B cell (primary cell): ENCODE data around the gene PFN1. TPM values are rescaled to one million over a fixed set of nuclear protein-coding genes. Genes with fewer than 3 reads are reported as not detected.

Experiments
- ATAC-seq: fragments of 200-7000 bp; cut with Tn5 transposase; one replicate; pipeline ENCODE4 v1.10.0; 2021; ENCODE audit warnings: low read depth, mild to moderate bottlenecking, moderate number of reproducible peaks, moderate library complexity
- CTCF ChIA-PET: fragments of 350-600 bp; sonication (Branson Sonifier 250); formaldehyde crosslinking; loops from one replicate; lab custom pipeline; 2021; ENCODE audit warnings: antibody characterized with exemption, inconsistent platforms; lab: Charles Lee
- POLR2A ChIA-PET: fragments of 350-600 bp; sonication (Branson Sonifier 250); formaldehyde crosslinking; loops from one replicate; lab custom pipeline; 2021; ENCODE audit warnings: antibody characterized with exemption; lab: Charles Lee
- DNase-seq: peaks from one replicate; pipeline ENCODE4 v3.0.0; 2013
- H2AFZ ChIP-seq: 2 replicates; pipeline ENCODE4 v1.6.1; 2012; ENCODE audit warnings: mild to moderate bottlenecking, low read depth, low read length; ENCODE audit not compliant: insufficient read depth, poor library complexity, severe bottlenecking
- H3K27ac ChIP-seq, 2 donors: 1 replicate in 1 of 2; 2 replicates in 1 of 2; pipeline ENCODE4 v1.5.1; 2012 to 2013; ENCODE audit warnings: low read length in 2 of 2, mild to moderate bottlenecking in 2 of 2, moderate library complexity in 1 of 2
- H3K27me3 ChIP-seq, 4 experiments: fragments of 200-600 bp in 1 of 4; sonication (generic) in 1 of 4; replicated peaks in 1 of 4; 1 replicate in 2 of 4; 2 replicates in 2 of 4; pipeline versions ENCODE4 v1.6.1 to v1.7.0; 2013 to 2016; ENCODE audit warnings: low read length in 3 of 4, mild to moderate bottlenecking in 2 of 4, mixed read lengths in 1 of 4, moderate library complexity in 1 of 4; ENCODE audit not compliant: insufficient read depth in 4 of 4, control insufficient read depth in 3 of 4; ENCODE audit errors: control extremely low read depth in 1 of 4
- H3K36me3 ChIP-seq, 2 experiments: replicated peaks in 1 of 2; 1 replicate in 1 of 2; 2 replicates in 1 of 2; pipeline versions ENCODE4 v1.6.1 to v1.7.1; 2013; ENCODE audit warnings: low read length in 1 of 2; ENCODE audit not compliant: insufficient read depth in 2 of 2, control insufficient read depth in 1 of 2; ENCODE audit errors: control extremely low read depth in 1 of 2, extremely low read depth in 1 of 2
- H3K4me1 ChIP-seq, 2 donors: fragments of 200-600 bp in 1 of 2; sonication (generic) in 1 of 2; 1 replicate in 1 of 2; 2 replicates in 1 of 2; pipeline versions ENCODE4 v1.5.1 to v1.6.1; 2013 to 2017; ENCODE audit warnings: low read length in 2 of 2; ENCODE audit not compliant: control insufficient read depth in 2 of 2, insufficient read depth in 2 of 2
- H3K4me2 ChIP-seq: replicated peaks from 2 replicates; pipeline ENCODE3; 2012; ENCODE audit warnings: mild to moderate bottlenecking, low read depth, low read length; ENCODE audit not compliant: poor library complexity, severe bottlenecking
- H3K4me3 ChIP-seq, 5 experiments: fragments of 200-600 bp in 1 of 5; sonication (generic) in 1 of 5; 1 replicate in 3 of 5; 2 replicates in 2 of 5; pipeline versions ENCODE4 v1.5.1 to v1.7.0; 2011 to 2016; ENCODE audit warnings: low read length in 4 of 5, mild to moderate bottlenecking in 4 of 5, low read depth in 2 of 5, control low read depth in 1 of 5, moderate library complexity in 1 of 5; ENCODE audit not compliant: insufficient read depth in 1 of 5; ENCODE audit errors: control extremely low read depth in 1 of 5, extremely low read depth in 1 of 5
- H3K79me2 ChIP-seq: fragments of 200-600 bp; sonication (generic); one replicate; pipeline ENCODE4 v1.6.0; 2016; ENCODE audit warnings: low read length; ENCODE audit not compliant: control insufficient read depth, insufficient read depth
- H3K9ac ChIP-seq: fragments of 200-600 bp; sonication (generic); 2 replicates; pipeline ENCODE4 v1.6.1; 2017; ENCODE audit warnings: mild to moderate bottlenecking, low read length, moderate library complexity
- H3K9me3 ChIP-seq, 3 donors: one replicate each; pipeline versions ENCODE4 v1.6.1 to v1.7.1; 2013; ENCODE audit warnings: low read length in 2 of 3; ENCODE audit not compliant: control insufficient read depth in 2 of 3, insufficient read depth in 1 of 3; ENCODE audit errors: control extremely low read depth in 1 of 3
- H4K20me1 ChIP-seq: 2 replicates; pipeline ENCODE4 v1.6.0; 2012; ENCODE audit warnings: mild to moderate bottlenecking, low read length; ENCODE audit not compliant: insufficient read depth, control insufficient read depth, poor library complexity, severe bottlenecking
- H3K27ac Mint-ChIP-seq: one replicate; pipeline ENCODE4 v1.8.0; 2021; ENCODE audit warnings: mixed read lengths
- H3K27me3 Mint-ChIP-seq: one replicate; pipeline ENCODE4 v1.8.0; 2021; ENCODE audit warnings: mixed read lengths
- H3K4me1 Mint-ChIP-seq: one replicate; pipeline ENCODE4 v1.8.0; 2021; ENCODE audit warnings: mixed read lengths
- H3K4me3 Mint-ChIP-seq: one replicate; pipeline ENCODE4 v1.8.0; 2021; ENCODE audit warnings: mixed read lengths
- H3K9me3 Mint-ChIP-seq: one replicate; pipeline ENCODE4 v1.8.0; 2022; ENCODE audit warnings: mixed read lengths; ENCODE audit not compliant: insufficient read depth
- EZH2 ChIP-seq: IDR thresholded peaks from 2 replicates; pipeline ENCODE4 v1.6.1; 2012; ENCODE audit warnings: borderline replicate concordance, low read depth, mild to moderate bottlenecking, moderate library complexity, low read length; ENCODE audit not compliant: insufficient read depth, poor library complexity, severe bottlenecking
- whole genome bisulfite sequencing: methylation state at CpG from one replicate; pipeline ENCODE4 v1.1.5; 2013; ENCODE audit warnings: missing lambda C conversion rate; ENCODE audit not compliant: insufficient coverage; 5-methylcytosine and 5-hydroxymethylcytosine counted together
- intact Hi-C: fragments of 100-400 bp; cut with micrococcal nuclease; formaldehyde crosslinking; loops from one replicate; pipeline ENCODE4 v1.10.0; 2022
- polyA plus RNA-seq: library from polyadenylated mRNA; depleted of rRNA; stranded (reverse); fragments of >200 nt; gene quantifications from 2 replicates; pipeline ENCODE4 v1.2.3, GENCODE V29; 2012
- total RNA-seq, 2 donors: library from RNA; stranded (reverse); fragments of 120-200 nt in 1 of 2; gene quantifications; 1 replicate in 1 of 2; 2 replicates in 1 of 2; pipeline versions ENCODE4 v1.2.3 to v1.2.4, GENCODE V29; 2013 to 2022
- TF ChIP-seq, protein P1 (sequence below): fragments of 200-600 bp; IDR thresholded peaks from one replicate; pipeline ENCODE4 v1.8.0; 2022; ENCODE audit warnings: antibody characterized with exemption, mild to moderate bottlenecking

PFN1 gene
- total and polyA plus RNA-seq, 2 donors (not counting 1 experiment from before 2014, with no cell fraction given): 330 to 609 TPM

DNA sequence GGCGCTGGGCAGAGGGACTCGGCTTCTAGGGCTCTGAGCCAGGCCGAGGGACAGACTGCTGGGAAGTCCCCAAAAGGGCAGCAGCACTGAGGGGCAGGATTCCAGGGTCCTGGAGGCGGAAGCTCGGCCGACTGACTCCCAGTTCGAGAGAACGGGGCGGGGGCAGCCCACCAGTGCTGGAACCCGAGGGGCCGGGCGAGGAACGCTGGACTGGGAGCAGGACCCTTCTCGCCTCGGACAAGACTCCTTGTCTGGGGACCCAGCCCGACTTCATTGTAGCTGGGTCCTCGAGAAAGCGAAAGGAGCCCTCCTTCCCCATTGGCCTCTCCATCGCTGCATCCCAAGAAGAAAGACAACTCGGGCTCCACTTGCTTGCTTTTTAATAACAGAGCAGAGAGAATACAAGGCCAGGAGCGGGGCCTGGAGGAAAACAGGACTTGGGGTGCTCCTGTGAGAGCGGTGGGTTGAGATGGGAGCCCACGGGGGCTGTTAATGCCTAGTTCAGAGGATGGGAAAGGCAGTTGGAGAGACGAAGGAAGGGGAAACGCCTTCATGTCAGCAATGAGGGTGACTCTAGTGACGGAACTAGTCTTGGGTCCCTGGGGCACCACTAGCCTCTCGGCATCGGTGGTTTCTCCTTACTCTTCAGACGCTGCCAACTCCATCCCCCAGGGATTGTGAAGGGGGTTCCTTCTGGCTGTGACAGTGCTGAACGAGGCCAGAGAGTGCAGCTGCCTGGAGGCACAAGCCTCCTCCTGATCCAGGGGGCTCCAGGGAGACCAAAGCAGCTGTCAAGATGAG, 39.6 kb upstream of the PFN1 start:
- H3K4me1 ChIP-seq: peaks cover 21 to 28% of the 10 kb centered on the region in 2 donors
- H3K27ac ChIP-seq: peak overlapping the region; percentile 84 to 90
- no peaks in the 10 kb centered on the region for H3K9me3 ChIP-seq
- H3K27me3 Mint-ChIP-seq: no peaks in the 10 kb centered on the region
- H3K36me3 ChIP-seq: peaks cover 0 to 4% of the 10 kb centered on the region in 2 experiments
- no peaks in the 10 kb centered on the region for H3K27me3 ChIP-seq
- no peaks in the 10 kb centered on the region for H3K9me3 Mint-ChIP-seq
- ChIA-PET POLR2A (interaction anchor here (0.6 to 3.1 kb wide), 9 partner anchors 9 to 621 kb away, joined by 3 to 11 read pairs (median 6); partner anchors contain the start of genes INCA1, KIF1C, RNF167 and SLC25A11), CTCF (interaction anchor here (0.7 to 5.9 kb wide), 12 partner anchors 9 to 324 kb away, joined by 3 to 35 read pairs (median 4); partner anchors contain the start of genes INCA1, KIF1C, PFN1 and RNF167)
- no peak for TF ChIP-seq EZH2
- TF ChIP-seq, protein P1, sequence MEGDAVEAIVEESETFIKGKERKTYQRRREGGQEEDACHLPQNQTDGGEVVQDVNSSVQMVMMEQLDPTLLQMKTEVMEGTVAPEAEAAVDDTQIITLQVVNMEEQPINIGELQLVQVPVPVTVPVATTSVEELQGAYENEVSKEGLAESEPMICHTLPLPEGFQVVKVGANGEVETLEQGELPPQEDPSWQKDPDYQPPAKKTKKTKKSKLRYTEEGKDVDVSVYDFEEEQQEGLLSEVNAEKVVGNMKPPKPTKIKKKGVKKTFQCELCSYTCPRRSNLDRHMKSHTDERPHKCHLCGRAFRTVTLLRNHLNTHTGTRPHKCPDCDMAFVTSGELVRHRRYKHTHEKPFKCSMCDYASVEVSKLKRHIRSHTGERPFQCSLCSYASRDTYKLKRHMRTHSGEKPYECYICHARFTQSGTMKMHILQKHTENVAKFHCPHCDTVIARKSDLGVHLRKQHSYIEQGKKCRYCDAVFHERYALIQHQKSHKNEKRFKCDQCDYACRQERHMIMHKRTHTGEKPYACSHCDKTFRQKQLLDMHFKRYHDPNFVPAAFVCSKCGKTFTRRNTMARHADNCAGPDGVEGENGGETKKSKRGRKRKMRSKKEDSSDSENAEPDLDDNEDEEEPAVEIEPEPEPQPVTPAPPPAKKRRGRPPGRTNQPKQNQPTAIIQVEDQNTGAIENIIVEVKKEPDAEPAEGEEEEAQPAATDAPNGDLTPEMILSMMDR: no peak
- H3K79me2 ChIP-seq: peaks cover 6% of the 10 kb centered on the region
- peak overlapping the region; percentile 88 for H3K9ac ChIP-seq
- peak overlapping the region; percentile 96 for H2AFZ ChIP-seq
- peaks cover 31% of the 10 kb centered on the region for H3K4me1 Mint-ChIP-seq
- peak overlapping the region; percentile 95 for H3K4me2 ChIP-seq
- H3K27ac Mint-ChIP-seq: peak overlapping the region; percentile 90
- peak overlapping the region; percentile 91 for H3K4me3 Mint-ChIP-seq
- intact Hi-C loops: loop anchor here (1.0 to 5.0 kb wide), 5 partner anchors 9 to 124 kb away; partner anchors contain the start of genes INCA1, KIF1C, SPAG7 and ZNF232
- peak; percentile 61 for DNase-seq
- peak; percentile 39 for ATAC-seq
- peak overlapping the region; percentile 67 to 96 (median 81) for H3K4me3 ChIP-seq
- WGBS: 1% methylated on average over 28 of the region's 30 CpGs
- H4K20me1 ChIP-seq: no peaks in the 10 kb centered on the region
